ENCODE measurements around the gene AOAH.

Gene AOAH

GRCh38 chr7:36723951-36724664 lies at the start of gene AOAH:
AOAH (minus strand) TSS chr7:36724494; CDS start chr7:36724148, 346 bp downstream.
- Mint-ChIP-seq H3K4me3 (no peak within 1 kb of the TSS), H3K4me1 (no peaks in the 10 kb centered on the region), H3K36me3 (ENCODE audit: low read depth) (no peaks in the 10 kb centered on the region), H3K9me3 (peaks cover 4% of the 10 kb centered on the region), H3K27ac (no peak within 1 kb of the TSS), H3K27me3 (ENCODE audit: low read depth) (no peaks in the 10 kb centered on the region)
- no peak for TF ChIP-seq CTCF (IDR thresholded peaks at IDR 0.05; ENCODE audit: unreplicated experiment in 3 of 3)

- no peak for TF ChIP-seq CTCF (IDR thresholded peaks at IDR 0.05; ENCODE audit: unreplicated experiment in 3 of 3)
- no peaks in the 10 kb centered on the region for H3K9me3 Mint-ChIP-seq
- H3K27me3 Mint-ChIP-seq (ENCODE audit: low read depth) = peaks cover 4% of the 10 kb centered on the region
- no peak overlapping the region for H3K27ac Mint-ChIP-seq
- H3K4me1 Mint-ChIP-seq = peaks cover 9% of the 10 kb centered on the region
- no peak overlapping the region for H3K4me3 Mint-ChIP-seq
- no peaks in the 10 kb centered on the region for H3K36me3 Mint-ChIP-seq (ENCODE audit: low read depth)
Observed at GRCh38 chr7:36766451-36766850, 42.2 kb upstream of the AOAH start.

- no peak for TF ChIP-seq CTCF (IDR thresholded peaks at IDR 0.05; ENCODE audit: unreplicated experiment in 3 of 3)
- H3K9me3 Mint-ChIP-seq = no peaks in the 10 kb centered on the region
- H3K27ac Mint-ChIP-seq = no peak overlapping the region
- peaks cover 4% of the 10 kb centered on the region for H3K27me3 Mint-ChIP-seq (ENCODE audit: low read depth)
- H3K4me1 Mint-ChIP-seq = peaks cover 13% of the 10 kb centered on the region
- H3K36me3 Mint-ChIP-seq (ENCODE audit: low read depth) = no peaks in the 10 kb centered on the region
- no peak overlapping the region for H3K4me3 Mint-ChIP-seq
Observed at GRCh38 chr7:36765605-36766004, 41.3 kb upstream of the AOAH start.

GRCh38 chr7:36764929-36765328 lies 40.6 kb upstream of the AOAH start:
- no peak overlapping the region for H3K27ac Mint-ChIP-seq
- no peaks in the 10 kb centered on the region for H3K36me3 Mint-ChIP-seq (ENCODE audit: low read depth)
- H3K4me1 Mint-ChIP-seq = peaks cover 19% of the 10 kb centered on the region
- no peak for TF ChIP-seq CTCF (IDR thresholded peaks at IDR 0.05; ENCODE audit: unreplicated experiment in 3 of 3)
- H3K27me3 Mint-ChIP-seq (ENCODE audit: low read depth) = peaks cover 4% of the 10 kb centered on the region
- no peak overlapping the region for H3K4me3 Mint-ChIP-seq
- H3K9me3 Mint-ChIP-seq = no peaks in the 10 kb centered on the region

- no peak for TF ChIP-seq CTCF (IDR thresholded peaks at IDR 0.05; ENCODE audit: unreplicated experiment in 3 of 3)
- Mint-ChIP-seq H3K9me3 (no peaks in the 10 kb centered on the region), H3K4me1 (peaks cover 23% of the 10 kb centered on the region), H3K27me3 (ENCODE audit: low read depth) (no peaks in the 10 kb centered on the region), H3K27ac (no peak overlapping the region), H3K4me3 (no peak overlapping the region), H3K36me3 (ENCODE audit: low read depth) (no peaks in the 10 kb centered on the region)
Observed at GRCh38 chr7:36763132-36763816, 39.0 kb upstream of the AOAH start.

- no peaks in the 10 kb centered on the region for H3K27me3 Mint-ChIP-seq (ENCODE audit: low read depth)
- no peak overlapping the region for H3K4me3 Mint-ChIP-seq
- no peaks in the 10 kb centered on the region for H3K9me3 Mint-ChIP-seq
- no peaks in the 10 kb centered on the region for H3K36me3 Mint-ChIP-seq (ENCODE audit: low read depth)
- TF ChIP-seq CTCF (IDR thresholded peaks at IDR 0.05; ENCODE audit: unreplicated experiment in 3 of 3) = no peak
- H3K27ac Mint-ChIP-seq = no peak overlapping the region
- peaks cover 23% of the 10 kb centered on the region for H3K4me1 Mint-ChIP-seq
Observed at GRCh38 chr7:36762394-36762793, 38.1 kb upstream of the AOAH start.

Measured in nephron (organoid).